H1 (cell line): ENCODE measurements around the gene AMPD1. TPM values are rescaled to one million over a fixed set of nuclear protein-coding genes. Genes with fewer than 3 reads are reported as not detected.

Source experiments
- CHD7 ChIP-seq: fragments of 300-600 bp; sonication (generic); IDR thresholded peaks from 2 replicates; pipeline ENCODE4 v1.7.1; 2012; ENCODE audit warnings: low read length, moderate library complexity, mild to moderate bottlenecking, inconsistent platforms; ENCODE audit not compliant: insufficient replicate concordance
- JUND ChIP-seq: IDR thresholded peaks from 2 replicates; pipeline ENCODE4 v1.6.1; 2011; ENCODE audit warnings: mild to moderate bottlenecking, improper control_type of control experiment, low read length
- MAFK ChIP-seq: IDR thresholded peaks from 2 replicates; pipeline ENCODE4 v1.6.1; 2012; ENCODE audit warnings: low read depth, mild to moderate bottlenecking, improper control_type of control experiment, low read length
- RFX5 ChIP-seq: IDR thresholded peaks from 2 replicates; pipeline ENCODE4 v1.6.1; 2011; ENCODE audit warnings: low read depth, low read length, improper control_type of control experiment, borderline replicate concordance
- polyA plus RNA-seq, 7 experiments: library from polyadenylated mRNA; depleted of rRNA in 3 of 7; stranded (reverse) in 5 of 7; unstranded in 2 of 7; fragments of >200 nt in 5 of 7; fragments of 200-250 nt in 2 of 7; gene quantifications; 1 replicate in 5 of 7; 2 replicates in 1 of 7; 4 replicates in 1 of 7; pipeline versions ENCODE4 v1.2.1 to v1.2.3, GENCODE V29; 2011 to 2013; ENCODE audit warnings: missing spikeins in 2 of 7, mixed read lengths in 2 of 7
- total RNA-seq: library from RNA; stranded (reverse); fragmentation: NEBNext Ultra II Directional; extraction: Animal tissue kit (Norgen Biotek cat#: 25700); gene quantifications from 2 replicates; pipeline ENCODE4 v1.2.1, GENCODE V29; 2021
- TF ChIP-seq, protein P1 (sequence below): IDR thresholded peaks from 2 replicates; pipeline ENCODE4 v1.6.1; 2012; ENCODE audit warnings: inconsistent platforms

The AMPD1 gene
- total and polyA plus RNA-seq, 2 of the 8 experiments (the other 6 are each of a cell fraction or from before 2014, with no cell fraction given), result not detected

DNA sequence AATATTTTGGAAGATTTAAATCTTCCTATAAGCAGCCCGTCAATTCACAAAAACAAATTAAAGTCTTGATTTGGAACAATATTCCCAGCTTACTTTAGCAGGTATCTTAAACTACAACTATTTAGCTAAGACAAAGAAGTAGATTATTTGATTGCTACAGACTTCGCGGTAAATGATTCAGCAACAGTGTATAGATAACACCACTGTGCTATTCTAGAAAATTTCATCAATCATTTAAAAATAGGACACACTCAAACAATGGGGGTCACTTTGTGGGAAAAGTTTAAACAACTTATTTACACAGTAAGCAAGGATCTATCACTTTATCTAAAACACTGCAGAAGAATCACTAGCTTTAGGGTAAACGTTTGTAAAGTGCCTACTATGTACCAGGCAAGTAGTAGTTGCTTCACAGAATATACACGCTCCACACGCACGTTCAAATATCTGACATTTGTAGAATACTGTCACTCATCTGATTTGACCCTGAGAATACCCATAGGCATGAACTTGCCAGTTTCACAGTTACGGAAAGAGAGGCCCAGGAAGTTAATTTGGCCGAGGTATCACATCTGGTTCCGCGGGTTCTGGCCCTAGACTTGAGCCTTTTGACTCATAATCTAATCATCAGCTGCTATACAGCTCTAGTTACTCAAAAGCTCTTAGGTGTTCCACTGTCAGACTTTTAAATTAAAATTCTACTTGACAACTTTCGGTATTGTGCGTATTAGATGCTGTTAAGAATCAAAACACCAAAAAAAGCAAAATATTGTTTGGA, 26.4 kb downstream of the AMPD1 start (continued):
- TF ChIP-seq CHD7, result no peak
- TF ChIP-seq RFX5, result no peak
- TF ChIP-seq, protein P1, sequence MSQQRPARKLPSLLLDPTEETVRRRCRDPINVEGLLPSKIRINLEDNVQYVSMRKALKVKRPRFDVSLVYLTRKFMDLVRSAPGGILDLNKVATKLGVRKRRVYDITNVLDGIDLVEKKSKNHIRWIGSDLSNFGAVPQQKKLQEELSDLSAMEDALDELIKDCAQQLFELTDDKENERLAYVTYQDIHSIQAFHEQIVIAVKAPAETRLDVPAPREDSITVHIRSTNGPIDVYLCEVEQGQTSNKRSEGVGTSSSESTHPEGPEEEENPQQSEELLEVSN, result no peak
- no peak for TF ChIP-seq MAFK
- no peak for TF ChIP-seq JUND
